Endothelial cell of umbilical vein (primary cell): ENCODE data around the gene MN1. TPM values are rescaled to one million over a fixed set of nuclear protein-coding genes. Genes with fewer than 3 reads are reported as not detected.

Source experiments
- BruUV-seq: library from RNA; stranded (reverse); fragments of 400-500 nt; replicated peaks from 2 replicates; lab custom pipeline; 2021; lab: Mats Ljungman, UMichigan
- CTCF ChIA-PET: fragments of 300-600, 350-600 bp; sonication (Branson Sonifier 250); formaldehyde crosslinking; loops from one replicate; lab custom pipeline; 2021; ENCODE audit warnings: antibody characterized with exemption, inconsistent platforms; lab: Charles Lee
- POLR2A ChIA-PET: fragments of 300-600, 350-600 bp; sonication (Branson Sonifier 250); formaldehyde crosslinking; loops from one replicate; lab custom pipeline; 2021; ENCODE audit warnings: antibody characterized with exemption, inconsistent platforms; lab: Charles Lee
- DNase-seq: peaks from one replicate; pipeline ENCODE4 v3.0.0-alpha.2; 2011; ENCODE audit warnings: low read depth, low spot score
- FAIRE-seq: peaks from 2 replicates; lab custom pipeline; 2011; peaks lifted over from hg19 to GRCh38; lab: Jason Lieb, UNC
- H2AFZ ChIP-seq: 2 replicates; pipeline ENCODE4 v1.6.0; 2012; ENCODE audit warnings: low read depth, low read length, control low read depth, inconsistent platforms
- H3K27ac ChIP-seq: 2 replicates; pipeline ENCODE4 v1.5.1; 2011; ENCODE audit warnings: low read depth, mild to moderate bottlenecking, control low read depth, low read length, moderate library complexity; ENCODE audit not compliant: insufficient read depth
- H3K27me3 ChIP-seq, 2 experiments: 2 replicates each; pipeline versions ENCODE4 v1.6.0 to v1.6.1; 2011; ENCODE audit warnings: low read length in 2 of 2, mixed read lengths in 1 of 2; ENCODE audit not compliant: control insufficient read depth in 2 of 2, insufficient read depth in 2 of 2
- H3K36me3 ChIP-seq, 2 experiments: 2 replicates in 1 of 2; 3 replicates in 1 of 2; pipeline ENCODE4 v1.5.1; 2011; ENCODE audit warnings: low read length in 2 of 2, mild to moderate bottlenecking in 1 of 2, moderate library complexity in 1 of 2; ENCODE audit not compliant: control insufficient read depth in 2 of 2, insufficient read depth in 2 of 2; ENCODE audit errors: extremely low read depth in 1 of 2
- H3K4me1 ChIP-seq: 3 replicates; pipeline ENCODE4 v1.5.1; 2011; ENCODE audit warnings: mild to moderate bottlenecking, low read length; ENCODE audit not compliant: control insufficient read depth, insufficient read depth; ENCODE audit errors: extremely low read depth
- H3K4me2 ChIP-seq: 2 replicates; pipeline ENCODE4 v1.6.1; 2011; ENCODE audit warnings: low read length, control low read depth, mixed read lengths; ENCODE audit not compliant: insufficient read depth
- H3K4me3 ChIP-seq, 3 experiments: fragments of 200-600 bp in 1 of 3; sonication (generic), shearing (Covaris generic) in 1 of 3; replicated peaks in 1 of 3; 2 replicates each; pipeline ENCODE4 v1.5.1; 2011 to 2016; ENCODE audit warnings: control low read depth in 3 of 3, low read length in 3 of 3, mild to moderate bottlenecking in 2 of 3, inconsistent platforms in 1 of 3, low read depth in 1 of 3, moderate library complexity in 1 of 3; ENCODE audit not compliant: insufficient read depth in 1 of 3
- H3K79me2 ChIP-seq: 2 replicates; pipeline ENCODE4 v1.6.0; 2012; ENCODE audit warnings: low read length, inconsistent platforms; ENCODE audit not compliant: control insufficient read depth, insufficient read depth
- H3K9ac ChIP-seq: replicated peaks from 2 replicates; pipeline ENCODE3; 2011; ENCODE audit warnings: low read length, control low read depth; ENCODE audit not compliant: insufficient read depth; ENCODE audit errors: extremely low read depth
- H3K9me1 ChIP-seq: replicated peaks from 3 replicates; pipeline ENCODE4 v1.6.0; 2011; ENCODE audit warnings: mild to moderate bottlenecking, low read length; ENCODE audit not compliant: control insufficient read depth, insufficient read depth; ENCODE audit errors: extremely low read depth
- H3K9me3 ChIP-seq: replicated peaks from 2 replicates; pipeline ENCODE4 v1.5.1; 2012; ENCODE audit warnings: low read length, inconsistent platforms; ENCODE audit not compliant: control insufficient read depth, insufficient read depth
- H4K20me1 ChIP-seq: replicated peaks from 2 replicates; pipeline ENCODE3; 2011; ENCODE audit warnings: mild to moderate bottlenecking, low read length; ENCODE audit not compliant: control insufficient read depth, insufficient read depth; ENCODE audit errors: extremely low read depth
- CTCF ChIP-seq, 2 donors: IDR thresholded peaks; 1 replicate in 1 of 2; 2 replicates in 1 of 2; pipeline ENCODE4 v1.5.1; 2011; ENCODE audit warnings: low read length in 2 of 2, mild to moderate bottlenecking in 2 of 2, moderate library complexity in 2 of 2, control low read depth in 1 of 2, inconsistent platforms in 1 of 2, low read depth in 1 of 2; ENCODE audit not compliant: insufficient read depth in 1 of 2; ENCODE audit errors: extremely low read depth in 1 of 2
- EZH2 ChIP-seq: IDR thresholded peaks from 2 replicates; pipeline ENCODE4 v1.6.1; 2012; ENCODE audit warnings: borderline replicate concordance, low read depth, mild to moderate bottlenecking, moderate library complexity, low read length, inconsistent platforms; ENCODE audit not compliant: severe bottlenecking
- FOS ChIP-seq: IDR thresholded peaks from 2 replicates; pipeline ENCODE4 v1.6.1; 2011; ENCODE audit warnings: mild to moderate bottlenecking, low read length, moderate library complexity, borderline replicate concordance; ENCODE audit not compliant: insufficient read depth
- GATA2 ChIP-seq: IDR thresholded peaks from 2 replicates; pipeline ENCODE4 v1.7.0; 2011; ENCODE audit warnings: low read depth, mild to moderate bottlenecking, moderate library complexity, mixed read lengths, low read length; ENCODE audit not compliant: insufficient read length, insufficient read depth
- JUN ChIP-seq: IDR thresholded peaks from 2 replicates; pipeline ENCODE4 v1.6.1; 2011; ENCODE audit warnings: borderline replicate concordance, low read depth; ENCODE audit not compliant: insufficient read length, insufficient read depth
- MAX ChIP-seq: IDR thresholded peaks from 2 replicates; pipeline ENCODE4 v1.6.1; 2011; ENCODE audit not compliant: insufficient read depth, insufficient read length
- MYC ChIP-seq: IDR thresholded peaks from one replicate; pipeline ENCODE4 v1.6.1; 2011; ENCODE audit warnings: mild to moderate bottlenecking, low read depth, low read length
- POLR2A ChIP-seq: IDR thresholded peaks from 2 replicates; pipeline ENCODE4 v1.6.1; 2012; ENCODE audit warnings: low read depth, mild to moderate bottlenecking, control low read depth, low read length
- dilution Hi-C: fragments of 300-500 bp; cut with MboI; formaldehyde crosslinking; loops from one replicate; pipeline ENCODE4 v1.15.0; 2019; ENCODE audit warnings: low sequenced_read_pairs; ENCODE audit not compliant: extremely low pct_ligation_motif_present
- intact Hi-C: fragments of 100-400 bp; cut with micrococcal nuclease; formaldehyde crosslinking; loops from one replicate; pipeline ENCODE4 v1.10.0; 2022
- polyA plus RNA-seq, 4 experiments: library from polyadenylated mRNA; depleted of rRNA in 3 of 4; stranded (reverse) in 3 of 4; unstranded in 1 of 4; fragments of >200 nt; gene quantifications; 2 replicates each; pipeline versions ENCODE4 v1.2.1 to v1.2.3, GENCODE V29; 2011 to 2012; ENCODE audit warnings: missing spikeins in 1 of 4
- total RNA-seq: library from RNA; stranded (reverse); gene quantifications from 2 replicates; pipeline ENCODE4 v1.2.3, GENCODE V29; 2021

Gene MN1
- total and polyA plus RNA-seq, 2 donors (not counting 3 experiments of a cell fraction or from before 2014, with no cell fraction given), result 3.8 to 5.2 TPM

- ChIA-PET CTCF (no interaction called here), POLR2A (no interaction called here)
- H4K20me1 ChIP-seq, result no peaks in the 10 kb centered on the region
- H2AFZ ChIP-seq, result no peak overlapping the region
- no peak overlapping the region for H3K4me2 ChIP-seq
- peaks cover 3% of the 10 kb centered on the region for H3K4me1 ChIP-seq
- TF ChIP-seq GATA2 (no peak), CTCF (IDR thresholded peaks at IDR 0.05; ENCODE audit: extremely low read depth in 1 of 2, insufficient read depth in 1 of 2, low read depth in 1 of 2, low read length in 2 of 2) (no peak), MYC (no peak), FOS (no peak), JUN (no peak), POLR2A (no peak), MAX (no peak), EZH2 (no peak)
- DNase-seq (no peak), FAIRE-seq (no peak)
- no TSS peak for BruUV-seq
- H3K79me2 ChIP-seq, result no peaks in the 10 kb centered on the region
- peaks cover 0 to 5% of the 10 kb centered on the region in 2 experiments for H3K27me3 ChIP-seq
- H3K9me3 ChIP-seq, result no peaks in the 10 kb centered on the region
- H3K27ac ChIP-seq, result no peak overlapping the region
- H3K4me3 ChIP-seq, result no peak overlapping the region
- no peaks in the 10 kb centered on the region for H3K9me1 ChIP-seq
- H3K9ac ChIP-seq, result no peak overlapping the region
- dilution Hi-C loops, result no loop called here
- H3K36me3 ChIP-seq, result no peaks in the 10 kb centered on the region
- intact Hi-C loops, result no loop called here
Measured at GRCh38 chr22:27788500-27789288, 12.9 kb downstream of the MN1 start.
